Endodermal cell (in vitro differentiated cells): ENCODE results near the gene JPH2. TPM values are rescaled to one million over a fixed set of nuclear protein-coding genes. Genes with fewer than 3 reads are reported as not detected.

ENCODE experiments used
- DNase-seq: peaks from one replicate; pipeline ENCODE4 v3.0.0-alpha.2; 2017
- H3K27ac ChIP-seq: 2 replicates; pipeline ENCODE4 v1.5.1; 2013; ENCODE audit warnings: mild to moderate bottlenecking, low read depth, low read length, moderate library complexity
- H3K27me3 ChIP-seq: 2 replicates; pipeline ENCODE4 v1.6.1; 2013; ENCODE audit warnings: mild to moderate bottlenecking, low read length, moderate library complexity; ENCODE audit not compliant: insufficient read depth, control insufficient read depth, poor library complexity, severe bottlenecking
- H3K36me3 ChIP-seq: 2 replicates; pipeline ENCODE4 v1.7.0; 2013; ENCODE audit warnings: mild to moderate bottlenecking, low read length, moderate library complexity; ENCODE audit not compliant: control insufficient read depth, insufficient read depth
- H3K4me1 ChIP-seq: one replicate; pipeline ENCODE4 v1.7.0; 2013; ENCODE audit warnings: low read length; ENCODE audit not compliant: control insufficient read depth, insufficient read depth
- H3K4me3 ChIP-seq: 2 replicates; pipeline ENCODE4 v1.5.1; 2013; ENCODE audit warnings: mild to moderate bottlenecking, low read length, moderate library complexity
- H3K9ac ChIP-seq: 2 replicates; pipeline ENCODE4 v1.6.1; 2013; ENCODE audit warnings: mild to moderate bottlenecking, low read length, moderate library complexity; ENCODE audit not compliant: poor library complexity, severe bottlenecking; ENCODE audit errors: extremely low read depth
- H3K9me3 ChIP-seq: 2 replicates; pipeline ENCODE4 v1.6.1; 2013; ENCODE audit warnings: mild to moderate bottlenecking, low read length, moderate library complexity; ENCODE audit not compliant: control insufficient read depth
- H3K27ac Mint-ChIP-seq: 2 replicates; pipeline ENCODE4 v1.8.0; 2020; ENCODE audit warnings: mixed read lengths
- H3K27me3 Mint-ChIP-seq: 2 replicates; pipeline ENCODE4 v1.8.0; 2021; ENCODE audit warnings: mild to moderate bottlenecking, mixed read lengths; ENCODE audit not compliant: insufficient read depth
- H3K36me3 Mint-ChIP-seq: 2 replicates; pipeline ENCODE4 v1.8.0; 2020; ENCODE audit warnings: low read depth, mixed read lengths
- H3K4me1 Mint-ChIP-seq: 2 replicates; pipeline ENCODE4 v1.8.0; 2020; ENCODE audit warnings: mixed read lengths
- H3K4me3 Mint-ChIP-seq: 2 replicates; pipeline ENCODE4 v1.8.0; 2020; ENCODE audit warnings: mild to moderate bottlenecking, moderate library complexity, mixed read lengths
- H3K9me3 Mint-ChIP-seq: 2 replicates; pipeline ENCODE4 v1.8.0; 2020; ENCODE audit warnings: mild to moderate bottlenecking, mixed read lengths
- WGBS, 2 experiments: methylation state at CpG; one replicate each; pipeline versions ENCODE4 v1.1.5 to v1.1.7; 2013; ENCODE audit warnings: missing lambda C conversion rate in 2 of 2, mixed read lengths in 1 of 2; ENCODE audit not compliant: insufficient coverage in 1 of 2, insufficient read length in 1 of 2; 5-methylcytosine and 5-hydroxymethylcytosine counted together
- total RNA-seq, 2 donors: library from RNA; stranded (reverse); fragmentation: NEBNext Ultra II Directional in 1 of 2; extraction: Animal tissue kit (Norgen Biotek cat#: 25700) in 1 of 2; gene quantifications; 2 replicates in 1 of 2; 3 replicates in 1 of 2; pipeline ENCODE4 v1.2.1, GENCODE V29; 2021
- TF ChIP-seq, protein P1 (sequence below): fragments of 200-600 bp; sonication (generic); conservative IDR thresholded peaks from 2 replicates; pipeline ENCODE4 v1.5.0; 2021; ENCODE audit warnings: antibody characterized with exemption, mild to moderate bottlenecking

Gene JPH2
- total RNA-seq, 2 donors from 2014 or later = 0.86 to 1.0 TPM

GRCh38 chr20:44099832-44100231 lies 87.2 kb downstream of the JPH2 start:
- 81 to 84% methylated on average over 4 to 6 of the region's 7 CpGs for WGBS, 2 experiments
- TF ChIP-seq, protein P1, sequence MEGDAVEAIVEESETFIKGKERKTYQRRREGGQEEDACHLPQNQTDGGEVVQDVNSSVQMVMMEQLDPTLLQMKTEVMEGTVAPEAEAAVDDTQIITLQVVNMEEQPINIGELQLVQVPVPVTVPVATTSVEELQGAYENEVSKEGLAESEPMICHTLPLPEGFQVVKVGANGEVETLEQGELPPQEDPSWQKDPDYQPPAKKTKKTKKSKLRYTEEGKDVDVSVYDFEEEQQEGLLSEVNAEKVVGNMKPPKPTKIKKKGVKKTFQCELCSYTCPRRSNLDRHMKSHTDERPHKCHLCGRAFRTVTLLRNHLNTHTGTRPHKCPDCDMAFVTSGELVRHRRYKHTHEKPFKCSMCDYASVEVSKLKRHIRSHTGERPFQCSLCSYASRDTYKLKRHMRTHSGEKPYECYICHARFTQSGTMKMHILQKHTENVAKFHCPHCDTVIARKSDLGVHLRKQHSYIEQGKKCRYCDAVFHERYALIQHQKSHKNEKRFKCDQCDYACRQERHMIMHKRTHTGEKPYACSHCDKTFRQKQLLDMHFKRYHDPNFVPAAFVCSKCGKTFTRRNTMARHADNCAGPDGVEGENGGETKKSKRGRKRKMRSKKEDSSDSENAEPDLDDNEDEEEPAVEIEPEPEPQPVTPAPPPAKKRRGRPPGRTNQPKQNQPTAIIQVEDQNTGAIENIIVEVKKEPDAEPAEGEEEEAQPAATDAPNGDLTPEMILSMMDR = peak; percentile 17
- H3K4me1 Mint-ChIP-seq = no peaks in the 10 kb centered on the region

GRCh38 chr20:44098657-44099056 lies 88.3 kb downstream of the JPH2 start:
- H3K9me3 Mint-ChIP-seq = peaks cover 5% of the 10 kb centered on the region
- no peak for DNase-seq
- peaks cover 9% of the 10 kb centered on the region for H3K9me3 ChIP-seq
- no peak overlapping the region for H3K9ac ChIP-seq
- H3K27me3 ChIP-seq = peaks cover 3% of the 10 kb centered on the region
- H3K27me3 Mint-ChIP-seq = peaks cover 13% of the 10 kb centered on the region
- H3K27ac ChIP-seq = no peak overlapping the region
- TF ChIP-seq, protein P1 = no peak
- WGBS, 2 experiments = 98 to 100% methylated on average over 5 of the region's 5 CpGs
- H3K4me1 Mint-ChIP-seq = no peaks in the 10 kb centered on the region
- no peak overlapping the region for H3K4me3 ChIP-seq
- H3K36me3 ChIP-seq = no peaks in the 10 kb centered on the region
- H3K4me3 Mint-ChIP-seq = no peak overlapping the region
- no peaks in the 10 kb centered on the region for H3K36me3 Mint-ChIP-seq
- H3K27ac Mint-ChIP-seq = no peak overlapping the region
- H3K4me1 ChIP-seq = no peaks in the 10 kb centered on the region

More at GRCh38 chr20:44099832-44100231, 87.2 kb downstream of the JPH2 start:
- Mint-ChIP-seq H3K9me3 (peaks cover 5% of the 10 kb centered on the region), H3K4me3 (no peak overlapping the region), H3K36me3 (no peaks in the 10 kb centered on the region), H3K27me3 (peaks cover 23% of the 10 kb centered on the region), H3K27ac (no peak overlapping the region)
- no peak overlapping the region for H3K27ac ChIP-seq
- peaks cover 14% of the 10 kb centered on the region for H3K27me3 ChIP-seq
- H3K4me3 ChIP-seq = no peak overlapping the region
- no peak for DNase-seq
- peaks cover 9% of the 10 kb centered on the region for H3K9me3 ChIP-seq
- no peaks in the 10 kb centered on the region for H3K4me1 ChIP-seq
- no peaks in the 10 kb centered on the region for H3K36me3 ChIP-seq
- H3K9ac ChIP-seq = no peak overlapping the region

GRCh38 chr20:44098256-44098630 lies 88.7 kb downstream of the JPH2 start:
- H3K27ac Mint-ChIP-seq = no peak overlapping the region

More at GRCh38 chr20:44098256-44098630, 88.7 kb downstream of the JPH2 start:
- WGBS, 2 experiments = 97 to 99% methylated on average over 5 to 6 of the region's 6 CpGs
- Histone ChIP-seq H3K4me1 (no peaks in the 10 kb centered on the region), H3K9ac (no peak overlapping the region), H3K36me3 (no peaks in the 10 kb centered on the region), H3K27me3 (no peaks in the 10 kb centered on the region), H3K4me3 (no peak overlapping the region), H3K9me3 (peaks cover 9% of the 10 kb centered on the region), H3K27ac (no peak overlapping the region)
- Mint-ChIP-seq H3K27me3 (peaks cover 9% of the 10 kb centered on the region), H3K36me3 (no peaks in the 10 kb centered on the region), H3K4me1 (no peaks in the 10 kb centered on the region), H3K9me3 (peaks cover 5% of the 10 kb centered on the region), H3K4me3 (no peak overlapping the region)
- TF ChIP-seq, protein P1 = no peak
- DNase-seq = no peak
